HepG2 (cell line): Measurements from ENCODE around the gene BAIAP2L1. TPM values are rescaled to one million over a fixed set of nuclear protein-coding genes. Genes with fewer than 3 reads are reported as not detected.
"Not testable (repeated sequence)": the region's sequence is repeated elsewhere in the genome, so short reads cannot be mapped to it uniquely, and the experiment has no call there.

ENCODE experiments used
- ATAC-seq: fragments of 200-7000 bp; cut with Tn5 transposase; 3 replicates; pipeline ENCODE4 v1.9.1; 2020; ENCODE audit warnings: mild to moderate bottlenecking, moderate library complexity
- BruUV-seq: library from RNA; stranded (reverse); fragments of 400-500 nt; replicated peaks from 2 replicates; lab custom pipeline; 2021; lab: Mats Ljungman, UMichigan
- CTCF ChIA-PET: fragments of 300-600 bp; formaldehyde crosslinking; extraction: SDS; loops from one replicate; lab custom pipeline; 2021; ENCODE audit warnings: low total read pairs, inconsistent platforms, low intra/inter-chr PET ratio; lab: Yijun Ruan, JAX
- POLR2A ChIA-PET: fragments of 350-600 bp; sonication (Branson Sonifier 250); formaldehyde crosslinking; loops from one replicate; lab custom pipeline; 2020; ENCODE audit warnings: antibody characterized with exemption, inconsistent platforms; lab: Yijun Ruan, JAX
- DNase-seq: peaks from one replicate; pipeline ENCODE4 v3.0.0-alpha.2; 2015; ENCODE audit warnings: low spot score
- FAIRE-seq: peaks from 3 replicates; lab custom pipeline; 2011; peaks lifted over from hg19 to GRCh38; lab: Jason Lieb, UNC
- H2AFZ ChIP-seq: one replicate; pipeline ENCODE4 v1.6.1; 2011; ENCODE audit warnings: low read length, inconsistent platforms
- H3K27ac ChIP-seq: fragments of 300-600 bp; 3 replicates; pipeline ENCODE4 v1.8.0; 2011; ENCODE audit warnings: mixed run types, mild to moderate bottlenecking, mixed read lengths, low read length, inconsistent platforms; ENCODE audit not compliant: insufficient read depth; ENCODE audit errors: extremely low read length
- H3K27me3 ChIP-seq, 2 experiments: fragments of 200-600 bp in 1 of 2; 2 replicates in 1 of 2; 3 replicates in 1 of 2; pipeline versions ENCODE4 v1.6.0 to v1.8.0; 2011; ENCODE audit warnings: low read length in 2 of 2, mild to moderate bottlenecking in 2 of 2, moderate library complexity in 2 of 2, inconsistent platforms in 1 of 2; ENCODE audit not compliant: insufficient read depth in 2 of 2, control insufficient read depth in 1 of 2
- H3K36me3 ChIP-seq, 2 experiments: fragments of 200-600 bp in 1 of 2; replicated peaks in 1 of 2; 2 replicates in 1 of 2; 3 replicates in 1 of 2; pipeline versions ENCODE4 v1.5.1 to v1.8.0; 2011; ENCODE audit warnings: low read length in 2 of 2, inconsistent platforms in 1 of 2; ENCODE audit not compliant: insufficient read depth in 2 of 2, control insufficient read depth in 1 of 2
- H3K4me1 ChIP-seq: 2 replicates; pipeline ENCODE4 v1.5.1; 2012; ENCODE audit warnings: low read length, inconsistent platforms; ENCODE audit not compliant: insufficient read depth
- H3K4me2 ChIP-seq: 2 replicates; pipeline ENCODE4 v1.6.0; 2011; ENCODE audit warnings: low read depth, low read length, inconsistent platforms
- H3K4me3 ChIP-seq, 3 experiments: fragments of 200-600 bp in 1 of 3; sonication (generic), shearing (Covaris generic) in 1 of 3; replicated peaks in 1 of 3; 2 replicates each; pipeline ENCODE4 v1.5.1; 2011 to 2016; ENCODE audit warnings: low read length in 3 of 3, inconsistent platforms in 2 of 3, low read depth in 2 of 3, mild to moderate bottlenecking in 2 of 3, control low read depth in 1 of 3, mixed read lengths in 1 of 3; ENCODE audit not compliant: insufficient read depth in 1 of 3
- H3K79me2 ChIP-seq: one replicate; pipeline ENCODE4 v1.6.1; 2011; ENCODE audit warnings: low read length, inconsistent platforms; ENCODE audit not compliant: insufficient read depth
- H3K9ac ChIP-seq: 2 replicates; pipeline ENCODE4 v1.6.0; 2011; ENCODE audit warnings: mild to moderate bottlenecking, low read depth, low read length, inconsistent platforms; ENCODE audit not compliant: insufficient read depth
- H3K9me3 ChIP-seq: 2 replicates; pipeline ENCODE4 v1.5.1; 2012; ENCODE audit warnings: mild to moderate bottlenecking, low read length
- H4K20me1 ChIP-seq: 2 replicates; pipeline ENCODE4 v1.6.0; 2011; ENCODE audit warnings: inconsistent platforms, mild to moderate bottlenecking, low read length, moderate library complexity; ENCODE audit not compliant: insufficient read depth
- ARNT2 ChIP-seq: sonication (generic); formaldehyde crosslinking; IDR thresholded peaks from 2 replicates; pipeline ENCODE4 v1.8.0; 2022; ENCODE audit warnings: mild to moderate bottlenecking, low read depth, missing genetic modification reagents, moderate library complexity
- ATF1 ChIP-seq: IDR thresholded peaks from 2 replicates; pipeline ENCODE4 v1.6.1; 2016; ENCODE audit warnings: mild to moderate bottlenecking, control low read depth
- ATF4 ChIP-seq, 2 experiments: fragments of 450-650 bp in 1 of 2; sonication (generic) in 1 of 2; formaldehyde crosslinking; IDR thresholded peaks; 2 replicates each; pipeline versions ENCODE4 v1.5.0 to v1.8.0; 2020 to 2022; ENCODE audit warnings: mild to moderate bottlenecking in 1 of 2, missing genetic modification reagents in 1 of 2
- BCL6 ChIP-seq: IDR thresholded peaks from 2 replicates; pipeline ENCODE4 v1.6.1; 2016; ENCODE audit warnings: missing genetic modification reagents, missing compliant biosample characterization
- BRCA1 ChIP-seq: sonication (generic); formaldehyde crosslinking; IDR thresholded peaks from 2 replicates; pipeline ENCODE4 v1.4.0; 2020; ENCODE audit warnings: missing genetic modification reagents
- FOXA1 ChIP-seq, 2 experiments: fragments of 450-650 bp in 1 of 2; sonication (generic) in 1 of 2; formaldehyde crosslinking in 1 of 2; IDR thresholded peaks; 2 replicates each; pipeline versions ENCODE4 v1.4.0 to v1.6.1; 2016 to 2020; ENCODE audit warnings: missing genetic modification reagents in 1 of 2
- GABPA ChIP-seq, 2 experiments: IDR thresholded peaks; 2 replicates each; pipeline ENCODE4 v1.6.1; 2011 to 2016; ENCODE audit warnings: low read depth in 2 of 2, low read length in 1 of 2, missing biosample characterization in 1 of 2, missing genetic modification characterization in 1 of 2
- GATA4 ChIP-seq: sonication (generic); IDR thresholded peaks from 2 replicates; pipeline ENCODE4 v1.6.1; 2016; ENCODE audit warnings: antibody characterized with exemption, low read depth, borderline replicate concordance
- HDAC1 ChIP-seq: sonication (generic); formaldehyde crosslinking; IDR thresholded peaks from 2 replicates; pipeline ENCODE4 v1.5.1; 2020; ENCODE audit warnings: mild to moderate bottlenecking, missing genetic modification reagents
- JUND ChIP-seq: sonication (generic); formaldehyde crosslinking; IDR thresholded peaks from 2 replicates; pipeline ENCODE4 v1.8.0; 2022; ENCODE audit warnings: mild to moderate bottlenecking, missing genetic modification reagents
- KLF6 ChIP-seq: IDR thresholded peaks from 2 replicates; pipeline ENCODE4 v1.8.0; 2016; ENCODE audit warnings: missing biosample characterization, missing genetic modification reagents
- SIN3A ChIP-seq: IDR thresholded peaks from 2 replicates; pipeline ENCODE4 v1.6.1; 2011; ENCODE audit warnings: low read depth, mild to moderate bottlenecking, control low read depth, low read length, borderline replicate concordance
- SIX1 ChIP-seq: sonication (generic); formaldehyde crosslinking; IDR thresholded peaks from 2 replicates; pipeline ENCODE4 v1.4.0; 2020; ENCODE audit warnings: missing genetic modification reagents, borderline replicate concordance
- TEAD3 ChIP-seq: optimal IDR thresholded peaks from 2 replicates; pipeline ENCODE3; 2016; ENCODE audit warnings: borderline replicate concordance
- TGIF2 ChIP-seq: IDR thresholded peaks from 2 replicates; pipeline ENCODE4 v1.6.1; 2016; ENCODE audit warnings: control low read depth, missing compliant biosample characterization
- ZMYM3 ChIP-seq: sonication (generic); formaldehyde crosslinking; IDR thresholded peaks from 2 replicates; pipeline ENCODE4 v1.5.1; 2020; ENCODE audit warnings: mild to moderate bottlenecking, missing genetic modification reagents
- ZMYM4 ChIP-seq: sonication (generic); formaldehyde crosslinking; IDR thresholded peaks from 2 replicates; pipeline ENCODE4 v1.8.1; 2023; ENCODE audit warnings: mild to moderate bottlenecking, missing genetic modification reagents
- ZNF350 ChIP-seq: sonication (generic); formaldehyde crosslinking; IDR thresholded peaks from 2 replicates; pipeline ENCODE4 v1.4.0; 2020; ENCODE audit warnings: mild to moderate bottlenecking, low read depth, missing genetic modification reagents, borderline replicate concordance
- ZNF644 ChIP-seq: IDR thresholded peaks from 2 replicates; pipeline ENCODE4 v1.6.1; 2016; ENCODE audit warnings: low read depth
- WGBS: methylation state at CpG from one replicate; pipeline ENCODE4 v1.1.6; 2017; ENCODE audit warnings: low lambda C conversion rate; 5-methylcytosine and 5-hydroxymethylcytosine counted together
- in situ Hi-C: cut with HindIII; loops from 2 replicates; pipeline ENCODE4 v1.10.0; 2017; ENCODE audit warnings: low pct_unique_long_range_greater_than_20kb; ENCODE audit not compliant: extremely low pct_ligation_motif_present
- intact Hi-C: fragments of 100-400 bp; cut with micrococcal nuclease; formaldehyde crosslinking; loops from one replicate; pipeline ENCODE4 v1.10.0; 2022; ENCODE audit not compliant: unreplicated experiment
- polyA plus RNA-seq, 8 experiments: library from polyadenylated mRNA; depleted of rRNA in 3 of 8; stranded (reverse) in 7 of 8; unstranded in 1 of 8; fragments of >200 nt; fragmentation: Illumina TruSeq in 4 of 8; extraction: Trizol in 4 of 8; gene quantifications; 2 replicates each; pipeline versions ENCODE4 v1.2.1 to v1.2.3, GENCODE V29; 2011 to 2016; ENCODE audit warnings: low read depth in 4 of 8, missing spikeins in 1 of 8, mixed read lengths in 1 of 8; ENCODE audit not compliant: insufficient read depth in 1 of 8
- total RNA-seq, 5 experiments: library from RNA; depleted of rRNA; stranded (reverse); fragments of >200 nt; fragmentation: Illumina TruSeq; extraction: Trizol; gene quantifications; 2 replicates each; pipeline ENCODE4 v1.2.3, GENCODE V29; 2016; ENCODE audit warnings: low read depth in 1 of 5
- TF ChIP-seq, protein P1 (sequence below): sonication (generic); formaldehyde crosslinking; IDR thresholded peaks from 2 replicates; pipeline ENCODE4 v1.5.0; 2020; ENCODE audit warnings: mild to moderate bottlenecking, missing genetic modification reagents

Gene BAIAP2L1
- total and polyA plus RNA-seq, 2 of the 13 experiments (the other 11 are each of a cell fraction or from before 2014, with no cell fraction given) = 13.0 to 21.5 TPM

DNA sequence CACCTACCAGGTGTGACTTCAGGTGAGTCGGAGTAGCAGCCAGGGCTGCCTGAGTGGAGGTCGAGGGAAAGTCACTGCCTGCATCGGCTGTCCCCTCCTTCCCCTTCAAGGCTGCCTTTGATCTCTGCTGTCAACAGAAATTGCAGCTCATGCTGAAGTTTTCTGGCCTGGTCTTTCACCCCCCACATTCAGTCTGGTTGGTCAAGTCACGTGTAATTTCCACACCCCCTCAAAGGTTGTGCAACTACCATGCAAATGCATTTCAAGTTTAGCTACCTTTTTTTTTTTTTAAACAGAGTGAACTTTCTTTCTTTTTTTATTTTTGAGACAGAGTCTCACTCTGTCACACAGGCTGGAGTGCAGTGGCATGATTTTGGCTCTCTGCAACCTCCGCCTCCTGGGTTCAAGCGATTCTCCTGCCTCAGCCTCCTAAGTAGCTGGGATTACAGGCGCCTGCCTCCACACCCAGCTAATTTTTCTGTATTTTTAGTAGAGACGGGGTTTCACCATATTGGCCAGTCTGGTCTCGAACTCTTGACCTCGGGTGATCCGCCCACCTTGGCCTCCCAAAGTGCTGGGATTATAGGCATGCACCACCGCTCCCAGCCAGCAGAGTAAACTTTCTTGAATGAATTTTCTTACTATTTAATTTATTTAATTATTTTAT is 16.8 kb upstream of the BAIAP2L1 start:
- peaks cover 77% of the 10 kb centered on the region for H3K4me1 ChIP-seq
- intact Hi-C loops; TF ChIP-seq FOXA1 (IDR thresholded peaks at IDR 0.05); GABPA (IDR thresholded peaks at IDR 0.05; ENCODE audit: low read depth, low read length): not testable (repeated sequence)
- TF ChIP-seq ZNF644 (CRISPR knock-in tag) = 0 out of 2 replicates have a peak, but pooled peaks have one; percentile 7
- TF ChIP-seq KLF6 (CRISPR knock-in tag) = 0 out of 2 replicates have a peak, but pooled peaks have one; percentile 5
- peak; percentile 69 for TF ChIP-seq TEAD3 (CRISPR knock-in tag)
- peak; percentile 53; the same call in 1 of the 2 replicates for TF ChIP-seq ARNT2 (CRISPR knock-in tag)
- peak; percentile 50; the same call in 1 of the 2 replicates for TF ChIP-seq ATF1 (CRISPR knock-in tag)
- peak; percentile 43; the same call in 1 of the 2 replicates for TF ChIP-seq SIX1
- 0 out of 2 replicates have a peak, but pooled peaks have one; percentile 41 for TF ChIP-seq JUND (CRISPR knock-in tag)
- TF ChIP-seq BCL6 (CRISPR knock-in tag) = peak; percentile 77
- TF ChIP-seq ZMYM4 (CRISPR knock-in tag) = peak; percentile 13; the same call in 1 of the 2 replicates
- TF ChIP-seq ATF4 (CRISPR knock-in tag; IDR thresholded peaks at IDR 0.05) = peak in 1 of 2 experiments; percentile 73; a peak in 2 of 4 replicates
- TF ChIP-seq FOXA1 (CRISPR knock-in tag; IDR thresholded peaks at IDR 0.05) = peak; percentile 79
- TF ChIP-seq, protein P1, sequence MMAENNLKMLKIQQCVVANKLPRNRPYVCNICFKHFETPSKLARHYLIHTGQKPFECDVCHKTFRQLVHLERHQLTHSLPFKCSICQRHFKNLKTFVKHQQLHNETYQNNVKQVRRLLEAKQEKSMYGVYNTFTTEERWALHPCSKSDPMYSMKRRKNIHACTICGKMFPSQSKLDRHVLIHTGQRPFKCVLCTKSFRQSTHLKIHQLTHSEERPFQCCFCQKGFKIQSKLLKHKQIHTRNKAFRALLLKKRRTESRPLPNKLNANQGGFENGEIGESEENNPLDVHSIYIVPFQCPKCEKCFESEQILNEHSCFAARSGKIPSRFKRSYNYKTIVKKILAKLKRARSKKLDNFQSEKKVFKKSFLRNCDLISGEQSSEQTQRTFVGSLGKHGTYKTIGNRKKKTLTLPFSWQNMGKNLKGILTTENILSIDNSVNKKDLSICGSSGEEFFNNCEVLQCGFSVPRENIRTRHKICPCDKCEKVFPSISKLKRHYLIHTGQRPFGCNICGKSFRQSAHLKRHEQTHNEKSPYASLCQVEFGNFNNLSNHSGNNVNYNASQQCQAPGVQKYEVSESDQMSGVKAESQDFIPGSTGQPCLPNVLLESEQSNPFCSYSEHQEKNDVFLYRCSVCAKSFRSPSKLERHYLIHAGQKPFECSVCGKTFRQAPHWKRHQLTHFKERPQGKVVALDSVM (CRISPR knock-in tag) = peak; percentile 82; the same call in 1 of the 2 replicates
- TF ChIP-seq GATA4 = peak; percentile 46; the same call in 1 of the 2 replicates
- peak; percentile 84 for TF ChIP-seq HDAC1
- peak; percentile 19; the same call in 1 of the 2 replicates for TF ChIP-seq BRCA1 (CRISPR knock-in tag)
- TF ChIP-seq ZNF350 (CRISPR knock-in tag) = peak; percentile 49; the same call in 1 of the 2 replicates
- TF ChIP-seq GABPA (CRISPR knock-in tag; IDR thresholded peaks at IDR 0.05; ENCODE audit: low read depth) = peak; percentile 58; the same call in 1 of the 2 replicates
- peak; percentile 86 for TF ChIP-seq ZMYM3
- 0 out of 2 replicates have a peak, but pooled peaks have one; percentile 24 for TF ChIP-seq TGIF2 (CRISPR knock-in tag)
- peak; percentile 71; the same call in 1 of the 2 replicates for TF ChIP-seq SIN3A

More for the DNA sequence above, 16.8 kb upstream of the BAIAP2L1 start:
- peak overlapping the region; percentile 36 to 72 (median 42) for H3K4me3 ChIP-seq
- peak overlapping the region; percentile 98 for H3K4me2 ChIP-seq
- POLR2A ChIA-PET = interaction anchor here (0.8 to 6.4 kb wide), 12 partner anchors 10 to 461 kb away, joined by 3 to 103 read pairs (median 4); partner anchors contain the start of genes BAIAP2L1, BHLHA15 and TRRAP
- peak overlapping the region; percentile 99 for H3K27ac ChIP-seq
- H3K36me3 ChIP-seq, CTCF ChIA-PET, H3K27me3 ChIP-seq, H3K9me3 ChIP-seq, H3K79me2 ChIP-seq, BruUV-seq, H2AFZ ChIP-seq, H4K20me1 ChIP-seq: not testable (repeated sequence)
- ATAC-seq = peak; percentile 46
- 0% methylated on average over 10 of the region's 12 CpGs for WGBS
- FAIRE-seq = peak; percentile 93
- in situ Hi-C loops = loop anchor here (5.0 kb wide), 1 partner anchor 135 kb away; the partner anchor contains the start of gene BRI3
- peak; percentile 96 for DNase-seq
- H3K9ac ChIP-seq = peak overlapping the region; percentile 94
